NCI-H128 (cell line): ENCODE results near the gene SLC25A44.
"Not testable (repeated sequence)": the region's sequence is repeated elsewhere in the genome, so short reads cannot be mapped to it uniquely, and the experiment has no call there.

Experiments
- DNase-seq: peaks from one replicate; lab custom pipeline; 2025; ENCODE audit not compliant: unreplicated experiment; lab: John Stamatoyannopoulos, UW

SLC25A44 gene

DNA sequence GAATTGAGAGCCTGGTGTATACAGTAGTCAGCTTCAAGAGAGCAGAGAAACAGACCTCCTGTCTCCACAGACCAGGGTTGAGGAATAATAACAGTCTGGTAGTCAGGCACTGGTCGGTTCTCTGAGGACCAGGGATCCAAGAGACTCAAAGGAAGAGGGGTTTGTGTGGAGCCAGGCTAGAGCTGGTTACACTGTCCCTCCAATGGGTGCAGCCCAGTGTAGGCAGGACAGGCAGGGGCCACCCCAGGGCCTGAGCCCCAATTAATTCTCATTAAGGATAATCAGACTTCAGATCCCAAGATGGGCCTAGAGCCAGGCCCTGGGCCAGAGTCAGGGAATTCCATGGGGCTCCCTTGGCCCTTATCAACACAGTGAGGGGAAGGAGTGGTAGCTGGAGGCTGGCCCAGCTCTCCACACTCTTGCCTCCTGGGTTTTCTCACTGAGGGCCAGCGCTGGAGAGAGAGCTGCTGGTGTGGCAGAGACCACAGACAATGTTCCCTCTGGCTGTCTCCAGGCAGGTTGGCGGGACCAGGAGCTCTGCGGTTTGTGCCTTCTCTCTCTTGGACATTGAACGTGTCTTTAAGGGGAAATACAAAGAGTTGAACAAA is 31.4 kb upstream of the SLC25A44 start:
- no peak for DNase-seq

DNA sequence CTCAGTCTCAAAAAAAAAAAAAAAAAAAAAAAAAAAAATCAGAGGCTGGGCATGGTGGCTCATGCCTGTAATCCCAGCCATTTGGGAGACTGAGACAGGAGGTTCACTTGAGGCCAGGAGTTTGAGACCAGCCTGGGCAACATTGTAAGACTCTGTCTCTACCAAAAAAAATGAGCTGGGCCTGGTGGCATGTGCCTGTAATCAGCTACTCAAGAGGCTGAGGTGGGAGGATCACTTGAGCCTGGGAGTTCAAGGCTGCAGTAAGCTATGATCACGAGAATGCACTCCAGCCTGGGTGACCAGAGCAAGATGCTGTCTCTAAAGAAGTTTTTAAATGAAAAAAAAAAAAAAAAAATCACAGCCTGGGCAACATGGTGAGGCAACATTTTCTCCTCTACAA is 30.2 kb upstream of the SLC25A44 start:
- DNase-seq = no peak

DNA sequence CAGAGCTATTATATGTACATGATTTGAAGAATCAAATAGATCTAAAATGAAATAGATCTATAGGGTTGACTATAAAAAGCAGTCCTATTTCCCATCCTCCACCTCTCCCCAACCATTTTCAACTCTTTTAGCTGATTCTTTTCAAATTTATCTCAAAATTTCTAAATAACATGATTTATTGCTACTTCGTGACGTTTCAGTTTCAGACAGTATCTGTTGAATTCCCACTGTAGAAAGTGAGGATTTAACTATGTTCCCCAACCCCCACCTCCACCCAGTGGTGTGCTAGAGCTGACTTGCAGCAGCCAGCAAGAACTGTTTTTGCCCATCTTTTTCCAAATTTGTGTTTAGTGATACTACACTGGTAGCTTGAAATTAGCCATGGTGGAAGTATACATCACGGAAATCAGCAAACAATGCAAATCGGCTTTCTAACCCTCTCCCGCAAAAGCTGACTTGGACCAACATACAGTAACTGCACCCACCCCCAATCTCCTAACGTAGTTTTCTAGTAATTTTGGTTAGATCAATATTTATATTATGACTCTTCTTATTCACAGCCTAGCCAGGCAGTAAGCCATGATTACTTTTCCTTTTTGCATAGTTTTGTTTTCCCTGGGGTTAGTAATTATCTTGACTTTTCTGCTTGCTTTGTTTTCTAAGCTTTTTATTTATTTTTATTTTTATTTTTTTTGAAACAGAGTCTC is 29.6 kb upstream of the SLC25A44 start:
- no peak for DNase-seq

DNA sequence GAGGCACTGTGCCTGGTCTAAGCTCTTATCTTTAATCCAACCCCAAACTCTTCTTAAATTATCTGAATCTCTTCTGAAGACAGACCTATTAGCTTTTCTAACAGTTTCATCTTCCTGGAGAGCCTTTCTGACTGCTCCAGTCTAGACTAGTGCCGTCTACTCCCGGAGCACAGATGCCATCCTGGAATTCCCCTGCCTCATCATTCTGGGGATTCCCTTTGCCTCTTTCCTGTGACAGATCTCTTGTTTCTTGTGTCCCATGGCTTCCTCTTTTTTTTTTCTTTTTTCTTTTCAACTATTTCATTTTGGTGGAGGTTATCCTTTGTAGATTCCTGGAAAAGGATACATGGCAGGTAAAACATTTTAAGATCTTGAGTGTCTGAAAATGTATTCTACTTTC is 28.8 kb upstream of the SLC25A44 start:
- DNase-seq = no peak

DNA sequence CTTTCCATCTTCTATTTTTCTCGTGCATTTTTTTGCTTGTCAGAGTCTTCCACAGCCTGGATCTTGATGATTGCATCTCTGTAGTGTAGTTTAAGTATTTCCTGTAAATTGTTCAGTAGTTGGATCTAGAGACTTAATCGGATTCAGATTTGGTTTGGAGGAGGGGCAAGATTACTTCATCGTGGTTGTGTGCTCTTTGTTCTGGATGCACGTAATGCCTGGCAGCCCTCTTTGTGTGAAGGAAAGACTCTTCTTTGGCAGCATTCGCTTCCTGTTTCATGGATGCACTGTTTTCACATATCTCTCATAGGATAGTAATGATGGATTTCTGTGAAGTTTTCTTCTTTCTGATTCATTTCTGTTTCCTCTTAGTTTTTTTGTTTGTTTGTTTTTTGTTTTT is 26.4 kb upstream of the SLC25A44 start:
- no peak for DNase-seq

DNA sequence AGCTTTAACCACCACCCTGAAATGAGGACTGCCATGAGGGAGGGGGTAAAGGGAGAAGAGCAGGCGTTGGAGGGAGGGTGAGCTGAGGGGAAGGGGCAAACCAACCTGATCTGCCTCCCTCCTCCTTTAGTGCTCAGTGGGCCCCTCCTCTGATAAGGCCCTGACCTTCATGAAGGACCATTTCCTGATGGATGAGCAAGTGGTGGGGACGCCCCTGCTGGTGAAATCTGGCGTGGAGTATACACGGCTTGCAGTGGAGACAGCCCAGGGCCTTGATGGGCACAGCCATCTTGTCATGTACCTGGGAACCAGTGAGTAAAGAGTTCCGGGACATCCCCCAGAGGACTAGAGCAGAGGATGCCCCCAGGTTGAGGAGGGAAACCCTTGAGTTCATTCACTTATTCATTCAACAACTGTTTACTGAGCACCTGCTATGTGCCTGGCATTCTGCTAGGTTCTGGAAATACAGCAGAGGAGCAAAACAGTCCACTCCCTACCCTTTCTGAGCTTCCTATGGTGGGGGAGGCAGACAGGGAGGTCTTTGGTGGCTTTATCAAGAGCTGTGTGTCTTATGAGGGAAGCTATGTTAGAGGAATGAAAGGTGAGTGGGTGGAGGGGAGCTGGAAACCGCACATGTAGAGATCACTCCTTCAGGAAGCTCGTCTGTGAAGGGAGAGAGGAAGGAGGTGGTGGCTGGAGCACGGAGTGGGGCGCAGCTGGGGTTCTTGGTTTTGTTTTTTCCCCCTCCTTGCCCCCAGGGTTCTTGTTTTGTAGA is 21.0 kb upstream of the SLC25A44 start:
- no peak for DNase-seq

DNA sequence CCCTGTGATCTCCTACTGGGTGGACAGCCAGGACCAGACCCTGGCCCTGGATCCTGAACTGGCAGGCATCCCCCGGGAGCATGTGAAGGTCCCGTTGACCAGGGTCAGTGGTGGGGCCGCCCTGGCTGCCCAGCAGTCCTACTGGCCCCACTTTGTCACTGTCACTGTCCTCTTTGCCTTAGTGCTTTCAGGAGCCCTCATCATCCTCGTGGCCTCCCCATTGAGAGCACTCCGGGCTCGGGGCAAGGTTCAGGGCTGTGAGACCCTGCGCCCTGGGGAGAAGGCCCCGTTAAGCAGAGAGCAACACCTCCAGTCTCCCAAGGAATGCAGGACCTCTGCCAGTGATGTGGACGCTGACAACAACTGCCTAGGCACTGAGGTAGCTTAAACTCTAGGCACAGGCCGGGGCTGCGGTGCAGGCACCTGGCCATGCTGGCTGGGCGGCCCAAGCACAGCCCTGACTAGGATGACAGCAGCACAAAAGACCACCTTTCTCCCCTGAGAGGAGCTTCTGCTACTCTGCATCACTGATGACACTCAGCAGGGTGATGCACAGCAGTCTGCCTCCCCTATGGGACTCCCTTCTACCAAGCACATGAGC is 17.2 kb upstream of the SLC25A44 start:
- DNase-seq = no peak

DNA sequence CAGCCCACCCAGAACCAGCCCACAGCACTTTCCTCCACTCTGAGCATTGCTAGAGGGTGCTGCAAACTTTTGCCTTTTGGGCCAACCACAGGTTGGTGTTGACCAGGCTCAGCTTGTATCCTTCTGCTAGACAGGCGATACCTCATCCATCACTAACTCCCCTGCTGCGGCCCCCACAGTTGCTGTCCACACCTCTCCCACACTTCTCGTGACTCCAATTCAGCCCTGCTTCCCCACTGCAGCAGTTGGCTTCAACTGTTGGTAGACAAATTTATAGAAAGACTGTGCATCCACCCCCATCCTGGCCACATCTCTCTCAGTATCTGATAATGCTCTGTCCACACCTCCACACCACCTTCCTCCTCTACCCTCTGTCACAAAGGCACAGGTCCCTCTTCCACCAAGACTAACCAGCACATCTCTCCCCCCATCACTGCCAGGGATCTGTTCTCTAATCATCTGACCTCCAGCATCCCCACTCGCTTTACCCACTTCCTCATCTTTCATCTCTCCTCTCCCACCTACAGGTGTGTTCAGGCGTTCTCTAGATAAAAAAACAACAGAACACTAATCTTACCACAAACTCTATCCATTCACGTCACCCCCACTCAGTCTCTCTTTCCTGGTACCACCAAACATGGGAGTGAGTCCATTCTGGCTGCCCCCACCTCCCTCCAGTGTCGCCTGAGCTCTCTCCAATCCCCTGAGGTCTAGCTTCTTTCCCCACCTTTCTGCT is 15.8 kb upstream of the SLC25A44 start:
- DNase-seq = no peak

DNA sequence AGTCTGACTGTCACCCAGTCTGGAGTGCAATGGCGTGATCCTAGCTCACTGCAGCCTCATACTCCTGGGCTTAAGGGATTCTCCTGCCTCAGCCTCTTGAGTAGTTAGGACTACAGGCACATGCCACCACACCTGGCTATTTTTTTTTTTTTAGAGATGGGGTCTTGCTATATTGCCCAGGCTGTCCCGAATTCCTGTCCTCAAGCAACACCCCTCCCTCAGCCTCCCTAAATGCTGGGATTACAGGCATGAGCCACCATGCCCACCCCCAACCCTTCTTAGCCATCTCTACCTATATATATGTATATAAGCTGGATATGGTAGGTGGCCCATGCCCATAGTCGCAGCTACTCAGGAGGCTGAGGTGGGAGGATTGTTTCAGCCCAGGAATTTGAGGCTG is 13.4 kb upstream of the SLC25A44 start:
- no peak for DNase-seq

DNA sequence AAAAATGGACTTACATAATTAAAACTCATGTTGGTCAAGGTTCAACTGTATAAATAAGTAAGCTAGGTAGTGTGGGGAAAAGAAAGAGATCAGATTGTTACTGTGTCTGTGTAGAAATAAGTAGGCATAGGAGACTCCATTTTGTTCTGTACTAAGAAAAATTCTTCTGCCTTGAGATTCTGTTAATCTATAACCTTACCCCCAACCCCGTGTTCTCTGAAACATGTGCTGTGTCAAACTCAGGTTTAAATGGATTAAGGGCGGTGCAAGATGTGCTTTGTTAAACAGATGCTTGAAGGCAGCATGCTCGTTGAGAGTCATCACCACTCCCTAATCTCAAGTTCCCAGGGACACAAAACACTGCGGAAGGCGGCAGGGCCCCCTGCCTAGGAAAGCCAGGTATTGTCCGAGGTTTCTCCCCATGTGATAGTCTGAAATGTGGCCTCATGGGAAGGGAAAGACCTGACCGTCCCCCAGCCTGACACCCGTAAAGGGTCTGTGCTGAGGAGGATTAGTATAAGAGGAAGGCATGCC is 12.4 kb upstream of the SLC25A44 start:
- DNase-seq = not testable (repeated sequence)

DNA sequence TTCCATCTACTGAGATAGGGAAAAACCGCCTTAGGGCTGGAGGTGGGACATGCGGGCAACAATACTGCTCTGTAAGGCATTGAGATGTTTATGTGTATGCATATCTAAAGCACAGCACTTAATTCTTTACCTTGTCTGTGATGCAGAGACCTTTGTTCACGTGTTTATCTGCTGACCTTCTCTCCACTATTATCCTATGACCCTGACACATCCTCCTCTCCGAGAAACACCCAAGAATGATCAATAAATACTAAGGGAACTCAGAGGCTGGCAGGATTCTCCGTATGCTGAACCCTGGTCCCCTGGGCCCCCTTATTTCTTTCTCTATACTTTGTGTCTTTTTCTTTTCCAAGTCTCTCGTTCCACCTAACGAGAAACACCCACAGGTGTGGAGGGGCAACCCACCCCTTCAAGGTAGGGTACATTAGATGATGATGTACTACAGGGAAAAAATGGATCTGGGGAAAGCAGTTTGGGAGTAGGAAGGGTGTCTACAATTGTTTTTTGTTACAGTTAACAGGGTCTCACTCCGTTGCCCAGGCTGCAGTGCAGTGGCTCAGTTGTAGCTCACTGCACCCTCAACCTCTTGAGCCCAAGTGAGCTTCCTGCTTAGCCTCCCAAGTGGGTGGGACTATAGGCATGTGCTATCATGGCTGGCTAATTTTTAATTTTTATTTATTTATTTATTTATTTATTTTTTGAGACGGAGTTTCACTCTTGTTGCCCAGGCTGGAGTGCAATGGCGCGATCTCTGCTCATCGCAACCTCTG is 11.7 kb upstream of the SLC25A44 start:
- DNase-seq = not testable (repeated sequence)

DNA sequence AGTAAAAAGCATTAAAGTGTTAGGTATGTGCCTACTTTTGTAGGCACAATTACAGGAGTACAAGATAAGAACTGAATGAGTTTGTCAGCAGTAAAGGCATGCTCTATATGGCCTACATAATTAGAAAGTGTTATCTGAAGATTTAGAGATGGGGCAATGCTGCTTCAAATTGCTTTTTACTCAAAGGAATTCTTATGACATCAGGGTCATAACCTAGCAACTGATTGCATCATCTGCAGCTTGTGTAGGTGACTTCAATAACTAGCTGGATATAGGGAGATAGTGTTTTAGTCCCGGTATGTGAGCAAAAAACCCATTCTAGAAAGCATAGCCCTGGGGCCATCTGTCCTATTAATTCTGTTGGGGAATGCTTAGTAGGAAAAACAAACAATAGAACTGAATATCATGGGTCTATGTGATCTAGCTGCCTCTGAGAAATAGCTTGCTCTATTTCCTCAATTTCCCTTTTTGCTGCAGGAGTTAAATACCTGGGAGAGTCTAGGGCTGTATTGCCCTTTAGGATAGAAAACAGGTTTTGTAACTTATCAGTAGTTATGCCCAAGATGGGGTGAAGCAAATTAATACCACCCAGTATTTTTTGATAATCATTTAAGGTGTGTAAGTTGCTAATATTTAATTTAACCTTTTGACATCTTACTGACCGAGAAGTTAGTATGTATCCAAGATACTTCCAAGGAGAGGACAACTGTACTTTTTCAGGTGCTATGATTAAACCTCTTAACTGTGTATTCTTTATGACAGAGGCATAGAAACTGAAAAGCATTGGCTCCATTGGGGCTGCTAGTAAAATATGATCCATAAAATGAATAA is 7.3 kb upstream of the SLC25A44 start:
- DNase-seq = not testable (repeated sequence)

DNA sequence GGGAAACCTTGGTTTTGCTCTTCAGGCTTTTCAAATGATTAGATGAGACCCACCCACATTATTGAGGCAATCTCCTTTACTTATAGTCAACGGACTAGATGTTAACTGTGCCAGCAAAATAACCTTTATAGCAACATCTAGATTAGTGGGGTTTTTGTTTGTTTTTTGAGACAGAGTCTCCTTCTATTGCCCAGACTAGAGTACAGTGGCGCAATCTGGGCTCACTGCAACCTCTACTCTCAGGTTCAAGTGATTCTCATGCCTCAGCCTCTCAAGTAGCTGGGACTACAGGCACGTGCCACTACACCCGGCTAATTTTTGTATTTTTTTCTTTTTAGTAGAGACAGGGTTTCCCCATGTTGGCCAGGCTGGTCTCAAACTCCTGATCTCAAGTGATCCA is 3.6 kb upstream of the SLC25A44 start:
- DNase-seq = not testable (repeated sequence)

DNA sequence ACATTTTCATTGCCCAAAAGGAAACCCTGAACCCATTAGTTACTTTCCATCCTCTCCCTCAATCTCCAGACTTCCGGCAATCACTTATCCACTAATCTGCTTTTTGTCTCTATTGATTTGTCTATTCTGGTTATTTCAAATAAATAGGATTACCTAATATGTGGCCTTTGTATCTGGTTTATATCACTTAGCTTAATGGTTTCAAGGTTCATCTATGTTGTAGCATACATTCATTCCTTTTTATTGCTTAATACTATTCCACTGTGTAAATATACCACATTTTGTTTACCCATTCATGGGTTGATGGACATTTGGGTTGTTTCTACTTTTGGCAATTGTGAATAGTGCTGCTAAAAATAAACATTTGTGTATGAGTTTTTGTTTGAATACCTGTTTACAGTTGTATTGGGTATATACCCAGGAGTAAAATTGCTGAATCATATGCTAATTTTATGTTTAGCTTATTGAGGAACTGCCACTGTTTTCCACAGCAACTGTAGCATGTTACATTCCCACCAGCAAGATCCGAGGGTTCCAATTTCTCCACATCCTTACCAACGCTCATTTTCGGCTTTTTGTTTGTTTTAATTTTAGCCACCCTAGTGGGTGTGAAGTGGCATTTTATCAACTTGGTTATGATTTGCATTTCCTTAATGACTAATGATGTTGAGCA is 2.5 kb upstream of the SLC25A44 start:
- DNase-seq = no peak

DNA sequence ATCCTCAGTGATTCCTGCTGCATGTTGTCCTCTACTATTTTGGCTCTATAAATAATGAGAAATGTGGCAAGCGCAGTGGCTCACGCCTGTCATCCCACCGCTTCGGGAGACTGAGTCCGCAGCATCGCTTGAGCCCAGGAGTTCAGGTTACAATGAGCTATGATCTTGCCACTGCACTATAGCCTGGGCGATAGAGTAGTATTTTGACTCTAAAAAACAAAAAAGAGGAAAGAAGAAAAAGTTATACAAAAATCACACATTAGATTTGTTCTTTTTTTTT is 756 bp upstream of the SLC25A44 start:
- no peak for DNase-seq

DNA sequence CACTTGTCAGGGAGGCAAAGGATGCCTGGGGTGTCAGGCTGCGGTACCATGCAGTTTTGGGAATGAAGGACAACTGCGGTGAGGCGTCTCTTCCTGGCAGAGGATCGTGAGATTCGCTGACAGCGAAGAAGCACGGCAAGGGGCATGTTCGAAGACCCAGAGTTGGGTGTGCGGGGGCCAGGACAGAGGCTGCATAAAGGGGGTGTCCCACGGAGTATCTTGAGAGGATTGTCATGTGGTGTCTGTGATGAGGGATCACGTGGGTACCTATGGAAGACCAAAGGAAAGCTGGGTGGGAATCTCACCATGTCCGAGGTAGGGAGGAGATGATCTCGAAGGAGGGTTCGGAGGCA is 372 bp downstream of the SLC25A44 start:
- DNase-seq = no peak

DNA sequence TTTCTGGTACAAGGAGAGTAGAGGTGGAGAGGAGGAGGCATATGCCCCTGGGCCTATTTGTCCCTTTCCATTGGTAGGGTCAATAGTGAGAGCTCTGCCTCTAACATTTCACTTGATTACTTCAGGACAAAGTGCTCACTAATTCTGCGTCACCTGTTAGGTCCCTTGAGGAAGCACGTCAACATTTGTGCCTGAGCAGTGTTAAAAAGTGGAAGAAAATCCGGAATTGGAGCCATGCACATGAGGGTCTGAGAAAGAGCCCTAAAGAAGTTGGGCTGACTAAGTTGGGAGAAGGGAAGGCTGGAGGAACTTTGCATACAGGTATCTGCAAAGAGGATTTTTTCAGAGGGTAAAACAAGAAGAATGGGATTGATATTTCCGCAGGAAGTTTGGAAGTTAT is 1.9 kb downstream of the SLC25A44 start:
- DNase-seq = no peak

DNA sequence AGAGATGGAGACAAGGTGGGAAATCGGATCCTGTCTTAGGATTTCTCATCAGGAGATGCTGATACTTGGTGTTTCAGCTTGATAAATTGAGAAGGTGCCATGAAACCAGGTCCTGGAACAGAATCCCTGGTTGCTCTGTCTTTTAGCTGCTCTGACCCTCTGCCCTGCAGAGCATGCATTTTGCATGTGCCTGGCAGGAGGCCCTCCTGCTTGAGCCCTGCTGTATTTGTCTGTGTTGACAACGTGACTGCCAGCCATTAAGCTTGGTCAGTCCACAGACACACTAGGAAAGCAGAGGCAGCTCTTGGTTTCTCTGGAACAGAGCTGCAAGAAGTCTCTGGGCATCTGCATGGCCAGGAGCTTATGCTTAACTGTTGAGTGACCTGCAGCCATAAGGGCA is 2.5 kb downstream of the SLC25A44 start:
- DNase-seq = no peak

DNA sequence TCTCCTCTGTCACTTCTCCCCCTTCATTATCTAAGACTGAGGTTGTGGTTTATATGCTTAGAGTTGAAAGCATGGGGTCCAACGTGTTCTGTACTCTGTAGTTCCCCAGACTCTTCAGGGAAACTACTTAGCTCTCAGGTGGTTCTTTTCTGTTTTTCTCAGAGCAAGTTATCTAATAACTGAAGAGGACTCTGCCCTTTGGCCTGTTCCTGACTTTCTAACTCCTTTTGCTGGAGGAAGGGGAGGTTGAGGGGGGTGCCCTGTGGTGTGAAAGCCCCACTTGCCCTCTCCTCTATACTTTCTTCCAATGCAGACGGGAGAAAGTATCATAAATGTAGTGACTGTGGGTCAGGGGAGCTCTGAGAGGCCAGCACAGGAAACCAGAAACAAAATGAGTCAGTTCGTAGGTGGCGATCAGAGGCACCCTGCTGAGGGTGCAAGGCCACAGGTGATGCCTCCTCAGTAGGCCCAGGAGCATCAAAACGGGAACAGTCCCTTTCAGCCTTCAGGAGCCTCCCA is 5.0 kb downstream of the SLC25A44 start:
- DNase-seq = no peak
